Caki2 (cell line): ENCODE measurements around the gene ISG15. TPM values are rescaled to one million over a fixed set of nuclear protein-coding genes. Genes with fewer than 3 reads are reported as not detected.
A peak's percentile ranks its signal among the peaks of the same experiment; 100 is the strongest.
"Not testable (repeated sequence)": the region's sequence is repeated elsewhere in the genome, so short reads cannot be mapped to it uniquely, and the experiment has no call there.

ENCODE experiments used
- DNase-seq: peaks from one replicate; pipeline ENCODE4 v3.0.0-alpha.2; 2015; ENCODE audit warnings: low read depth
- in situ Hi-C: cut with HindIII; loops from 2 replicates; pipeline ENCODE4 v1.10.0; 2016; ENCODE audit warnings: low sequenced_read_pairs, low pct_unique_long_range_greater_than_20kb, mixed read lengths
- total RNA-seq: library from RNA; depleted of rRNA; stranded (reverse); fragments of >200 nt; shearing (Covaris generic); gene quantifications from 2 replicates; pipeline ENCODE4 v1.2.3, GENCODE V29; 2014; ENCODE audit warnings: low replicate concordance

ISG15 gene
- total RNA-seq, 1 experiment from 2014 or later = 129 TPM

DNA sequence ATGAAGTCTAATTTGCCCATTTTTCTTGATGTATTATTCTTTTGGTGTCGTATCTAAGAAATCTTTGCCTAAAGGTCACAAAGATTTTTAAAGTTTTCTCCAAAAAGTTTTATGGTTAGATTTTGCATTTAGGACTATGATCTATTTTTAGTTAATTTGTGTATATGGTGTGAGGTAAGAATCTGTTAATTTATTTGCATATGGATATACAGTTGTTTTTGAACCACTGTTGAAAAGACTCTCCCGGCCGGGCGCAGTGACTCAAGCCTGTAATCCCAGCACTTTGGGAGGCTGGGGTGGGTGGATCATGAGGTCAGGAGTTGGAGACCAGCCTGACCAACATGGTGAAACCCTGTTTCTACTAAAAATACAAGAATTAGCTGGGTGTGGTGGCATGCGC lies 25.2 kb upstream of the ISG15 start:
- in situ Hi-C loops, DNase-seq: not testable (repeated sequence)

- in situ Hi-C loops, DNase-seq: not testable (repeated sequence)
Observed at GRCh38 chr1:991275-991674, 22.0 kb upstream of the ISG15 start.

- DNase-seq = no peak
- in situ Hi-C loops = no loop called here
Observed at GRCh38 chr1:991895-992294, 21.4 kb upstream of the ISG15 start.

DNA sequence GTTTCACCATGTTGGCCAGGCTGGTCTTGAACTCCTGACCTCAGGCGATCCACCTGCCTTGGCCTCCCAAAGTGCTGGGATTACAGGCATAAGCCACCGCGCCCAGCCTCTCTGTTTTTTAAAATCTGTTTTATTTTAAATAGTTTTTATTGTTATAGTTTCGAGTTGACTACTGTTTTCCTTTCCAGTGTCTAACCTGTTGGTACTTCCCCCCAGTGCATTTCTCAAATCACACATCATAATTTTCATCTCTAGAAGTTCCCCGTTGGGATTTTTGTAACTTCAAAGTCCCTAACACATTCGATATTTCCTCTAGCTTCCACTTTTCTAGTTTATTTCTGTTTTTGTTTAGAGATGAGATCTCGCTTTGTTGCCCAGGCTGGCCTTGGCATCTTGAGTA lies 20.9 kb upstream of the ISG15 start:
- no peak for DNase-seq
- in situ Hi-C loops = no loop called here

DNA sequence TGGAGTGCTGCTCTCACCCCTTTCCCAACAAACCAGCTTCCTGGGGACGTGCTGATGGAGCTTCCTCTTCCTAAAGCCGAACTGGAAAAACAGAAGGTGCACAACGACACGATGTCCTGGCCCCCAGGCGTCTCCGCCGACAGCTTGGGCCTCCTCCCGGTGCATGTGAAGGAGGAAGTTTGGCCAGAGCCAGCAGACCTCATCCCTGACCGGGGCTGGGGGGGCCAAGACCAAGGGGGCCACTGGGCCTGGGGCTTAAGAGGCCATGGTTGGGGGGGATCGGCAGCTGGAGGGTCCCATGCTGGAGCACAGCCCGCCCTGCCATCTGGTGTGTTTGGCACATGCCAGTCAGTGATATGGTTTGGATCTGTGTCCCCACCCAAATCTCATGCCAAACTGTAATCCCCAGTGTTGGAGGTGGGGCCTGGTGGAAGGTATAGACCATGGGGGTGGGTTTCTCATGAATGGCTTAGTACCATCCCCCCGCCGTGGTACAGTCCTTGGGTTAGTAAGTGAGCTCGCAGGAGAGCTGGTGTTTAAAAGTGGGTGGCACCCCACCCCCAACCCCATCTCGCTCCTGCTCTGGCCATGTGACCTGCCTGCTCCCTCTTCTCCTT lies 19.8 kb upstream of the ISG15 start:
- in situ Hi-C loops = no loop called here
- no peak for DNase-seq

GRCh38 chr1:994546-994945 lies 18.8 kb upstream of the ISG15 start:
- DNase-seq, in situ Hi-C loops: not testable (repeated sequence)

DNA sequence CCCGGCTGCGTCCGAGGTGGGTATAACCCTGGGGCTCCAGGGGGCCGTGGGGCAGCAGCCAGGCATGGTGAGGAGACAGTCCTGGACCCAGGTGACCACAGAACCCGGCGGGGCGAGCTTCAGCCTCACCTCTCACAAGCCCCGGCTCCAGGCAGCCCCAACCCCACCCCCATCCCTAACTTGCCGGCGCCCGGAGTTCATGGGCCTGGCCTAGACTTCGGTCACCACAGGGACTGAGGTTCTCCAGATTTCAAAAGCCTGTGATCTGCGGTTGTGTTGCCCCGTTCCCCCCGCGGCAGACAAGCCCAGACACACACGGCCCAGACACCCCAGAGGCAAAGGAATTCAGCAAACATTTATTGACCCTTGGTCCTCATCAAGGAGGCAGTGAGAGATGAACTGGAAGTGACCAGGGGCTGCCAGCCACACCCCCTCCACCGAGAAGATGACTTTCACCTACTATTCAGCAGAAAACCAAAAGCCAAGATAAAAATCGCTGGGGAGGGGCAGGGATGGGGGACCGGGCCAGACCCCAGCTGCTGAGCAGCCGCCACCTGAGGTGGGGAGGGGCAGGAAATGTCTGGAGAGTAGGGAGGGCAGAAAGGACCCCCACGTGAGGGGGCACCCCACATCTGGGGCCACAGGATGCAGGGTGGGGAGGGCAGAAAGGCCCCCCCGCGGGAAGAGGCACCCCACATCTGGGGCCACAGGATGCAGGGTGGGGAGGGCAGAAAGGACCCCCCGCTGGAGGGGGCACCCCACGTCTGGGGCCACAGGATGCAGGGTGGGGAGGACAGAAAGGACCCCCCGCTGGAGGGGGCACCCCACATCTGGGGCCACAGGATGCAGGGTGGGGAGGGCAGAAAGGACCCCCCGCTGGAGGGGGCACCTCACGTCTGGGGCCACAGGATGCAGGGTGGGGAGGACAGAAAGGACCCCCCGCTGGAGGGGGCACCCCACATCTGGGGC lies 17.3 kb upstream of the ISG15 start:
- no peak for DNase-seq
- in situ Hi-C loops = no loop called here

GRCh38 chr1:996851-997712 lies 16.2 kb upstream of the ISG15 start:
- in situ Hi-C loops = no loop called here
- no peak for DNase-seq

DNA sequence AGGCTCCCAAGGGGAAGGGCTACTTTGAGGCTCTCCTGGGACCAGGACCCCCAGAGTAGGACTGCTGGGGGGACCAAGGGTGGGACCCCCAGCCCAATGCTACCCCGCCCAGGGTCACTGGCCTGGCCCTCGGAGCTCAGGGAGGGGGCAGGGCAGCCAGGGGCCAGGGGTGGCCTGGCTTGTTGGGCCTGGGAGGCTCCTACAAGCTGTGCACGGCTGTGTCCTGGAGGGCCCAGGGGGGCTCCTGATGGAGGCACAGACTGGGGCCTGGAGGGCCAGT lies 15.6 kb upstream of the ISG15 start:
- in situ Hi-C loops = no loop called here
- no peak for DNase-seq

DNA sequence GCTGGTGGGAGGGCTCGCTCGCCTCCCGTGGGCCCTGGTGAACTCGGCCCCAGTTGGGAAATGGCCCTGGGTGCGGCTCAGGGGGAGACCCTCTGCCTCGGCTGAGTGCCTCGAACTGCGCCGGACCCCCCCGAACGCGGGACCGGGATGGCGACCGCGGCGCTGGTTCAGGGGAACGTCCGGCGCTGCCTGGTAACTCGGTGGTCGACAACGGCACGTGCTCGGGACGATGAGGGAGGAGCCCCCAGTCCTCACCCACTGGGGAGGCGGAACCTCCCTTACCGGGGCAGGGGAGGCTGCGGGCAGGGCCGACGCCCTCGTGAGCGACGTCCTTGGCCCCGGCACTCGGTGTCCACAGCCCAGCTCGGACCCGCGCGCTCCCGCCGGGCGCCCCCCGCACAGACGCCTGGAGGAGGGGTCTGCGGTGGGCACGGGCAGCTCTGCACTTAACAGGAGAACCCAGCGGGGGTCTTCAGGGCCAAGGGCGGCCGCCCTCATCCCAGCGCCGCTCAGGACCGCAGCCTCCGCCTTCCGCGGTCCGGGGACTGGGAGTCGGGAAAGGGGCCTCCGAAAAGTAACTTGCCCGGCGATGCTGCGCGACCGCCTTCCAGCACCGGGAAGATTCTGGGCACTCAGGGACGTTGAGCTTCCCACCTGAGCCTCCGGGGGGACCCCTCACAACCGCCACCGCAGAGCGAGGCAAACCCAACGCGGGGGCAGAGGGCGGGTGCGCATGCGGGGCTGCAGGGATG lies 15.1 kb upstream of the ISG15 start:
- no peak for DNase-seq
- in situ Hi-C loops = no loop called here

- in situ Hi-C loops = no loop called here
- no peak for DNase-seq
Observed at GRCh38 chr1:998745-998994, 14.6 kb upstream of the ISG15 start.

DNA sequence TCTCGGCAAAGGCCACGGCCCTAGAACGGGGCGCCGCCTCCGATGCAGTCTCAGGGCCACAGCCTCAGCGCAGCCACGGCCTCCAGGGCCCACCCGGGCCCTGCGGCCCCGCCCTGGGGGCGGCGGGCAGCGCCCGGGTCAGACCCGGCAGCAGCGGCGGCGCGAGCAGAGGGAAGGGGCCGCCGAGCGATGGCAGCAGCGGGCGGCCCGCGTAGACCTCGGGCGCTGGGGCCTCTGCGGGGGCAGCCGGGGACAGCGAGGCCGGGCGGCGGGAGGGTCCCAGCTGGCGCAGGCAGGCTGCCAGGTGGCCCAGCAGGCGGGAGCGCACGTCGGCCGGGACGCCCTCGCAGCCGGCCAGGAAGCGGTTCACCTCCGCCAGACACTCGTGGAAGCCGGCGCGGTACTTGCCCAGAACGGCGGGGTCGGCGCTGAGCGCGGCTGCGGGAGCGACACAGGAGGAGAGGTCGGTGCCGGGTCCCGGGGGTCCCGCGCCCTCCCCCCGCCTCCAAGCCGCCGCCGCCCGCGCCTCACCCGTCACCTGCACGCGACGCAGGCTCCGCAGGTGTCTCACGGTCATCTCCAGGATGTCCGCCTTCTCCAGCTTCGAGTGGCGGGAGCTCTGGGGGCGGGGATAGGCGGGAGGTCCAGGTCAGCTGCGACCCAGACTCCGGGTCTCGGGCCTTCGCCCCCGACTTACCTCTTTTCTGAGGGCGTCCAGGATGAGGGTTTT lies 14.1 kb upstream of the ISG15 start:
- in situ Hi-C loops = no loop called here
- peak; percentile 49 for DNase-seq

DNA sequence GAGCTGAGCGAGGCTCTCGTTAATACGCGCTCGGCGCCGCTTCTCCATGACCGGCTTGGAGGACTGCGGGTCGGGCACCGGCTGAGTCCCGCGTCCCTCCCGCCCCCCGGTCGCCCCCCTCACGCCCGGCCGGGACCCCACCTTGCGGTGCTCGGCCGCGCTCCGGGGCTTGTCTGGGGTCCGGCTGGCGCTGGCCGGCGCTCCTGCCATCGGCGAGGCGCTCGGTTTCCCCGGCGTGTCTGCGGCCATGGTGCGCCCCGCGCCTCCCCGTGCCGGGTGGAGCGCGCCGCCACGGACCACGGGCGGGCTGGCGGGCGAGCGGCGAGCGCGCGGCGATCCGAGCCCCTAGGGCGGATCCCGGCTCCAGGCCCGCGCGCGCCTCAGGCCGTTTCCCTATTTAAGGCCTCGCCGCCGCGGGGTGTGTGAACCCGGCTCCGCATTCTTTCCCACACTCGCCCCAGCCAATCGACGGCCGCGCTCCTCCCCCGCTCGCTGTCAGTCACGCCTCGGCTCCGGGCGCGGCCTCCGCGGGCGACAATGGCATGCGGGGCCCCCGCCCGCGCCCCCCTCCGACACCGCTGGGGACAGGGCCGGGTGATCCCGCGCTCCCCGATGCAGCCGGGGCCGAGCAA lies 13.5 kb upstream of the ISG15 start, which contains the start of gene HES4:
HES4 (minus strand) TSS at position 373 of the 632 bp plus-strand sequence; CDS start at position 249, 124 bp downstream.
- in situ Hi-C loops = no loop called here
- DNase-seq = peak; percentile 91

- in situ Hi-C loops = no loop called here
- peak; percentile 85 for DNase-seq
Observed at GRCh38 chr1:1000357-1001056, 12.8 kb upstream of the ISG15 start.

GRCh38 chr1:1001057-1001783 lies 12.1 kb upstream of the ISG15 start:
- in situ Hi-C loops = no loop called here
- DNase-seq = no peak
